GM21423 (cell line): ENCODE results near the gene DHFR.
"Not testable (repeated sequence)": the region's sequence is repeated elsewhere in the genome, so short reads cannot be mapped to it uniquely, and the experiment has no call there.

Experiments
- ATAC-seq: cut with Tn5 transposase; IDR thresholded peaks from one replicate; pipeline ENCODE4 v1.9.1; 2021; ENCODE audit warnings: mild to moderate bottlenecking, moderate library complexity; ENCODE audit not compliant: unreplicated experiment

DHFR gene

DNA sequence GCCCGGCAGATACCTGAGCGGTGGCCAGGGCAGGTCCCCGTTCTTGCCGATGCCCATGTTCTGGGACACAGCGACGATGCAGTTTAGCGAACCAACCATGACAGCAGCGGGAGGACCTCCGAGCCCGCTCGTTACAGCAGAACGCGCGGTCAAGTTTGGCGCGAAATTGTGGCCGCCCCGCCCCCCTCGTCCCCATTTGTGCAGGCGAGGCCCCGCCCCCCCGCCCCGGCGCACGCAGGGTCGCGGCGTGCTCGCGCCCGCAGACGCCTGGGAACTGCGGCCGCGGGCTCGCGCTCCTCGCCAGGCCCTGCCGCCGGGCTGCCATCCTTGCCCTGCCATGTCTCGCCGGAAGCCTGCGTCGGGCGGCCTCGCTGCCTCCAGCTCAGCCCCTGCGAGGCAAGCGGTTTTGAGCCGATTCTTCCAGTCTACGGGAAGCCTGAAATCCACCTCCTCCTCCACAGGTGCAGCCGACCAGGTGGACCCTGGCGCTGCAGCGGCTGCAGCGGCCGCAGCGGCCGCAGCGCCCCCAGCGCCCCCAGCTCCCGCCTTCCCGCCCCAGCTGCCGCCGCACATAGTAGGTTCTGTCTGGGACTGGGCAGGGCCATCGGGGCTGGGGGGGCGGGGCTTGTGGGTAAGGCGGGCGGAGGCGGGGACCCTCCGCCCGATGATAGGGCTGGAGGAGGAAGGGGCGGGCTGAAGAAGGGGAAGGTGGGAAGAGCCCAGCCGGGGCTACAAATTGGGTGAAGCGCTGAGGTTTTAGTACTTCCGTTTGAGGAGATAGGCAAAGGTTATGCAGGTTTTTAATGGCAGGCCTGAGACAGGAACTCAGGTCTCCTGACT lies at the start of gene DHFR, which contains the start of gene MSH3:
DHFR (minus strand) TSS at position 593 of the 840 bp plus-strand sequence; CDS start at position 99, 494 bp downstream.
MSH3 (plus strand) TSS at position 262 of the 840 bp plus-strand sequence; CDS start at position 338, 76 bp downstream.
- peak; percentile 44 for ATAC-seq

DNA sequence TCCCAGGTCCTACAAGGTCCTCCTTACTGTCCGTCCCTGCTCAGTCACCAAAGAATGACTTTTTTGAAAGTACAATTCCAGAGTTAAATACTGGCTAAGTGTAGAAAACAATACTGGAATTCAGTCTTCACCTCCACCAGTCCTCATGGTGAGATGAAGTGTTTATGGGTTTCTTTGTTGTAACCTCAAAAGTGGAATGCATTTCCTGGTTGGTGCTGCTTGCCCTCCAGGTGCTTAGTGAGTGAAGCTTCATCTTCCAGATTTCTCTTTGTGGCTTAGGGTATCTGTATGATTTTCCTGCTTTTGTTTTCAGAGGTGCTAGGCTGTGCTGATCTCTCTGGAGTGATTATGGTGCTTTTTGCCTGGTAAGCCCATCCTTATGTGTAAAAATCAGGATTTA lies 49.4 kb upstream of the DHFR start:
- no peak for ATAC-seq

DNA sequence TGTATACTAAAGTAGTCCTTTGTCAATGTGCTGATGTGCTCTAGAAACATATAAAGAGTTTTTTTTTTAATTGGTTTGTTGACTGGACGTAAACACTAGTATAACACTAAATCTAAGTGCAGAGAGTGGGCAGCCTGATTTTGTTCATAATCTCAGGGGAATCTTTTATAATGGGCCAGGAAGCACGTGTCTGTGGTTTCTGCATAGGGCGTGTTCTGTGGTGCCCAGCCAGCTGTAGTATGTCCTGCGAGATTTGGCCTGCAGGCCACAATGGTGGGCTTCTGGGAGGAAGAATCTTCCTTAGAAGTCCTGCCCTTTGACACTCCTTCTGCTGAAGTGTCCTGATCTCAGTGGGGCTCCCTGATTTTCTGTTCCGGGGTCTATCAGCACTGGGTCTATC lies 49.0 kb upstream of the DHFR start:
- no peak for ATAC-seq

DNA sequence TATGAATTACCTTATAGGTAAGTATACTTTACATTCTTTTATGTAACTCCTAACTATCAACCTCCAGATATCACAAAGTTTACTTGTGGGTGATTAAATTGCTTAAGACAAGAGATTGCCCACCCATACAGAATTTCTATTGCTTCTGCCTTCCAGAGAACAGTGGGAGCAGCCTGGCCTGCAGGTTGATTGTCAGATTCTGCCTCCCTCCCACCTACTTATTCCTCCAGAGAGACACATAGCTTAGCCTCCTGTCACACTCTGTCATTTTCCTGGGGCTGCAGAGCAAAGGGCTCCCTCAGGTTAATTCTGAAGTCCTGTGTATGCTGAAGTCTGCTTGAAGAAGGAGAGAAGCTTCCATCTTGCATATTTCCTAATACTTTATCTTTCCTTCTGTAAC lies 48.5 kb upstream of the DHFR start:
- no peak for ATAC-seq

GRCh38 chr5:80701597-80701996 lies 46.8 kb upstream of the DHFR start:
- ATAC-seq = no peak

- no peak for ATAC-seq
Measured at GRCh38 chr5:80698369-80698768, 43.6 kb upstream of the DHFR start.

GRCh38 chr5:80697100-80697499 lies 42.3 kb upstream of the DHFR start:
- no peak for ATAC-seq

GRCh38 chr5:80696450-80696849 lies 41.7 kb upstream of the DHFR start:
- ATAC-seq = no peak

DNA sequence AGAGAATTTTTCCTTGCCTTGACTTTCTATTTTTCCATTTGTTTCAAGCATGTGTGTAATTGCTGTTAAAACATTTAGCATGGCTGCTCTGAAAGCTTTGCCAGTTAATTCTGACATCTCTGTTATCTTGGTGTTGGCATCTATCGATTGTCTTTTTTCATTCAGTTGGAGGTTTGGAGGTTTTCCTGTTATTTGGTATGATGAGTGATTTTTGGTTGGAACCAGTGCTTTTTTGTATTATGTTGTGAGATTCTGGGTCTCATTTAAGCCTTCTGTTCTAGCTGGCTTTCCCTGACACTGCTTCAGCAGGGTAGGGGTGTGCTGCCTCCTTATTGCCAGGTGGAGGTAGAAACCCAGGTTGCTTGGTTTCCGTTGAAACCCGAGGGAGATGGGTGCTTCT lies 40.9 kb upstream of the DHFR start:
- no peak for ATAC-seq

GRCh38 chr5:80689627-80690026 lies 34.8 kb upstream of the DHFR start:
- ATAC-seq = no peak

- no peak for ATAC-seq
Measured at GRCh38 chr5:80688648-80689420, 34.1 kb upstream of the DHFR start.

DNA sequence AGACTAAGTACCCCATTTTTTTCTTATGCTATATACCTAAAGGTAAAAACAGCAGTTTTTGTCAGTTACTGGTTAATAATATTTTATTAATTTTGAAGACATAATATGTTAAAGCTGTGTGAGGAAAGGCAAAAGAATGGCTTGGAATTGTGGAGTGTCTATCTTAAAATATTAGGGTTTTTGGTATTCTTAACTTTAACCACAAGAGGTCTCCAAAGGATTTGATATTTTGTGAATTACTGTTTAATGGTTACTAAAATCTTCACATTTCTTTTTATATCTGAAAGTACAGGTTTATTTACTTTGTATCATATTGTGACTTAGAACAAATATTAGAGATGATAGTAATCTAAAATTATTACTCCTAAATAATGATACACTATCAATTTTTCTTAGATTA lies 32.0 kb upstream of the DHFR start:
- no peak for ATAC-seq

DNA sequence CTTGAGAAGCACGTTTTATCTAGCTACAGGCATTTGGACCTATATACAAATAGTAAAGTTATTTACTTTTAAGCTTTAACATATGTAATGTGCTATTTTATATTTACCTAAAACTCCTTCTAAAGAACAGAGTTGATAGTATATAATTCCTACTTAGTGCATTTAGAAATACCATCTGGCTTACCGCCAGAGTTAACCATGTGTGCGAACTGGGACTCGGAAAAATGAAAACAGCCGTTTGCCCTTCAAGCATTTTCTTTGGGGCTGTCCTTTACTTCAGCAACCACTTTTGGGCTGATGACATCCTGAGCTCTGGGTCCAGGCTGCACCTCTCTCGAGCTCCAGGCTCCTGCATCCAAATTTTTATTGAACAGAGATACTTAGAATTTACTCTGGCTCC lies 21.9 kb upstream of the DHFR start:
- ATAC-seq = no peak

- ATAC-seq = no peak
Measured at GRCh38 chr5:80672140-80672736, 17.5 kb upstream of the DHFR start.

- ATAC-seq = no peak
Measured at GRCh38 chr5:80668016-80668969, 13.5 kb upstream of the DHFR start.

DNA sequence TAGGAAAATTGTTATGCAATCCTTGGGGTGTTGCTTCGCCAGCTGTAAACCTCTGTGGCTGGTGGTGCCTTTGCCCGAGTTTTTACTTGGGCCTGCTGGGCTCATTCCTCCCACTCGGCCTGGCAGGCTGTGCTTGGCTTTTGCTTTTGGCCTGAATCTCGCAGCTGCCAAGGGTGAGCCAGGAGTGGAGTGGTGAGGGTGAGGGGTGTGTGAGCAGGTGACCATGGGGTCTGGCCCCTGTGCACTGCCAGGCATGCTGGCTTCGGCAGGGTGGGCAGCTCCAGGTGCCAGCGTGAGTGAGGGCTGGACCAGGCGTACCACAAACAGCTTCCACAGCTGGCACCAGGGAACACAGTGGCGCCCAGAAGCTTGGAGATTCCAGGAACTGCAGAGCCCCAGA lies 12.6 kb upstream of the DHFR start:
- ATAC-seq = no peak

DNA sequence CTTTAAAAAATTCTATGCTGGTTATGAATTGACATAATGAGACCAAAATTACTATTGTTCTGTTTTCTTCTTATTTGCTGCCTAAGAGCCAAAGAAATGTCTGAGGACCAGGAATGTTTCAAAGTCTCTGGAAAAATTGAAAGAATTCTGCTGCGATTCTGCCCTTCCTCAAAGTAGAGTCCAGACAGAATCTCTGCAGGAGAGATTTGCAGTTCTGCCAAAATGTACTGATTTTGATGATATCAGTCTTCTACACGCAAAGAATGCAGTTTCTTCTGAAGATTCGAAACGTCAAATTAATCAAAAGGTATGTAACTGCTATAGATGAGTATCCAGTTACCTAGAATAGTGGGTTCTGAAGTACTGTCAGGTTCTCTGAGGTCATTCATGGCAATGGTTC lies 10.3 kb upstream of the DHFR start:
- no peak for ATAC-seq

- ATAC-seq = no peak
Measured at GRCh38 chr5:80662108-80662507, 7.3 kb upstream of the DHFR start.

DNA sequence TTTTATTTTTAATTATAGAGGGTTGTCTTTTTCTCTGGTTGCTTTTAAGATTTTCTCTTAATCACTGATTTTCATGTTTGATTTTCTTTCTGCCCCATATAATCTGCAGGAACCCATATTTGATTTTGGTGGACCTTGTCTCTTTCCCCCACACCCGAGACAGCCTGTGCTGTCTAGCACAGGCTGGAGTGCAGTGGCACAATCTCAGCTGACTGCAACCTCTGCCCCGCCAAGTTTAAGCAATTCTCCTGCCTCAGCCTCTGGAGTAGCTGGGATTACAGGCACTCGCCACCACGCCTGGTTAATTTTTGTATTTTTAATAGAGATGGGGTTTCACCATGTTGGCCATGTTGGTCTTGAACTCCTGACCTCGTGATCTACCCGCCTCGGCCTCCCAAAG lies 5.9 kb upstream of the DHFR start:
- not testable (repeated sequence) for ATAC-seq

DNA sequence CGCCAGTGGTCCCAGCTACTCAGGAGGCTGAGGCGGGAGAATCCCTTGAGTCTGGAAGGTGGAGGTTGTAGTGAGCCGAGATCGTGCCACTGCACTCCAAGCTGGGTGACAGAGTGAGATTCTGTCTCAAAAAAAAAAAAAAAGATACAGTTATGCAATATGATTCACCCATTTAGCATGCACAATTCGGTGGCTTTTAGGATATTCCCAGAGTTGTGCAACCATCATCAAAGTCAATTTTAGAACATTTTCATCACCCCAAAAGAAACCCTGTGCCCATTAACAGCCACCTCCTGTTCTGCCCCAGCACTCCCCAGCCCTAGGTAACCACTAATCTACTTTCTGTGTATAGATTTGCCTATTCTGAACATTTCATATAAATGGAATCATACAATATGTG lies 4.3 kb upstream of the DHFR start:
- no peak for ATAC-seq

- no peak for ATAC-seq
Measured at GRCh38 chr5:80656425-80656824, 1.6 kb upstream of the DHFR start.
